Progenitor cell of endocrine pancreas (in vitro differentiated cells): ENCODE results near the gene KCNK3. TPM values are rescaled to one million over a fixed set of nuclear protein-coding genes. Genes with fewer than 3 reads are reported as not detected.

ENCODE experiments used
- DNase-seq: peaks from one replicate; pipeline ENCODE4 v3.0.0; 2021; ENCODE audit warnings: low spot score; ENCODE audit not compliant: unreplicated experiment
- H3K27ac Mint-ChIP-seq: 2 replicates; pipeline ENCODE4 v1.8.0; 2021; ENCODE audit warnings: mild to moderate bottlenecking, moderate library complexity, mixed read lengths
- H3K27me3 Mint-ChIP-seq: 2 replicates; pipeline ENCODE4 v1.8.0; 2021; ENCODE audit warnings: mixed read lengths
- H3K36me3 Mint-ChIP-seq: 2 replicates; pipeline ENCODE4 v1.8.0; 2022; ENCODE audit warnings: mixed read lengths; ENCODE audit not compliant: insufficient read depth
- H3K4me1 Mint-ChIP-seq: 2 replicates; pipeline ENCODE4 v1.8.0; 2021; ENCODE audit warnings: low read depth, mixed read lengths
- H3K4me3 Mint-ChIP-seq: 2 replicates; pipeline ENCODE4 v1.8.0; 2021; ENCODE audit warnings: low read depth, mild to moderate bottlenecking, moderate library complexity, mixed read lengths
- H3K9me3 Mint-ChIP-seq: 2 replicates; pipeline ENCODE4 v1.8.0; 2021; ENCODE audit warnings: low read depth, mixed read lengths
- CTCF ChIP-seq: fragments of 200-600 bp; sonication (generic); IDR thresholded peaks from one replicate; pipeline ENCODE4 v1.5.0; 2021; ENCODE audit warnings: antibody characterized with exemption, mild to moderate bottlenecking; ENCODE audit not compliant: unreplicated experiment
- total RNA-seq: library from RNA; stranded (reverse); gene quantifications from 2 replicates; pipeline ENCODE4 v1.2.1, GENCODE V29; 2021

Gene KCNK3
- total RNA-seq, 1 donor from 2014 or later, result 1.5 TPM

GRCh38 chr2:26692897-26693849 is 651 bp downstream of the KCNK3 start:
- peak overlapping the region; percentile 31 for H3K4me3 Mint-ChIP-seq
- H3K27ac Mint-ChIP-seq, result no peak overlapping the region
- no peak for TF ChIP-seq CTCF
- DNase-seq, result no peak
- H3K27me3 Mint-ChIP-seq, result peaks cover 64% of the 10 kb centered on the region
- peaks cover 20% of the 10 kb centered on the region for H3K4me1 Mint-ChIP-seq
- H3K36me3 Mint-ChIP-seq, result no peaks in the 10 kb centered on the region
- no peaks in the 10 kb centered on the region for H3K9me3 Mint-ChIP-seq

- peaks cover 12% of the 10 kb centered on the region for H3K4me1 Mint-ChIP-seq
- H3K4me3 Mint-ChIP-seq, result peak overlapping the region; percentile 3
- H3K27ac Mint-ChIP-seq, result no peak overlapping the region
- no peaks in the 10 kb centered on the region for H3K36me3 Mint-ChIP-seq
- no peaks in the 10 kb centered on the region for H3K9me3 Mint-ChIP-seq
- H3K27me3 Mint-ChIP-seq, result peaks cover 66% of the 10 kb centered on the region
- no peak for TF ChIP-seq CTCF
- no peak for DNase-seq
Observed at GRCh38 chr2:26694001-26694400, 1.5 kb downstream of the KCNK3 start.

GRCh38 chr2:26696351-26696816 is 3.9 kb downstream of the KCNK3 start:
- Mint-ChIP-seq H3K4me3 (no peak overlapping the region), H3K27me3 (peaks cover 69% of the 10 kb centered on the region), H3K27ac (no peak overlapping the region), H3K9me3 (no peaks in the 10 kb centered on the region), H3K4me1 (peaks cover 5% of the 10 kb centered on the region), H3K36me3 (no peaks in the 10 kb centered on the region)
- TF ChIP-seq CTCF, result no peak
- no peak for DNase-seq

GRCh38 chr2:26697425-26697824 is 4.9 kb downstream of the KCNK3 start:
- H3K4me1 Mint-ChIP-seq, result peaks cover 2% of the 10 kb centered on the region
- no peaks in the 10 kb centered on the region for H3K9me3 Mint-ChIP-seq
- no peaks in the 10 kb centered on the region for H3K36me3 Mint-ChIP-seq
- peaks cover 70% of the 10 kb centered on the region for H3K27me3 Mint-ChIP-seq
- no peak for TF ChIP-seq CTCF
- DNase-seq, result no peak
- H3K27ac Mint-ChIP-seq, result no peak overlapping the region
- no peak overlapping the region for H3K4me3 Mint-ChIP-seq

GRCh38 chr2:26699295-26699694 is 6.8 kb downstream of the KCNK3 start:
- H3K27me3 Mint-ChIP-seq, result peaks cover 69% of the 10 kb centered on the region
- no peak for TF ChIP-seq CTCF
- no peak overlapping the region for H3K27ac Mint-ChIP-seq
- DNase-seq, result no peak
- H3K9me3 Mint-ChIP-seq, result no peaks in the 10 kb centered on the region
- H3K36me3 Mint-ChIP-seq, result no peaks in the 10 kb centered on the region
- peaks cover 2% of the 10 kb centered on the region for H3K4me1 Mint-ChIP-seq
- no peak overlapping the region for H3K4me3 Mint-ChIP-seq
